ENCODE results near the gene MYO18B. TPM values are rescaled to one million over a fixed set of nuclear protein-coding genes. Genes with fewer than 3 reads are reported as not detected.

The MYO18B gene
- total and polyA plus RNA-seq, 7 experiments from 2014 or later = 0.22 to 0.97 (median 0.42) TPM; not detected in 2

- Mint-ChIP-seq H3K4me3 (no peak overlapping the region), H3K27ac (no peak overlapping the region), H3K9me3 (peaks cover 0 to 4% (median 0%) of the 10 kb centered on the region in 11 donors), H3K27me3 (peaks cover 0 to 8% (median 0%) of the 10 kb centered on the region in 5 donors), H3K4me1 (peaks cover 0 to 37% (median 0%) of the 10 kb centered on the region in 7 donors), H3K36me3 (peaks cover 0 to 13% (median 0%) of the 10 kb centered on the region in 5 donors)
- no peak overlapping the region for H3K4me3 ChIP-seq (ENCODE audit: low read length)
- H3K27me3 ChIP-seq (ENCODE audit: control insufficient read depth in 2 of 2, insufficient read depth in 2 of 2, low read length in 2 of 2) = no peaks in the 10 kb centered on the region
- POLR2A ChIA-PET = no interaction called here
- DNase-seq = no peak
- H3K4me1 ChIP-seq (ENCODE audit: control insufficient read depth in 2 of 2, insufficient read depth in 2 of 2, low read length in 2 of 2) = no peaks in the 10 kb centered on the region
- no peaks in the 10 kb centered on the region for H3K36me3 ChIP-seq (ENCODE audit: control insufficient read depth in 2 of 3, insufficient read depth in 3 of 3, low read length in 3 of 3)
- no peaks in the 10 kb centered on the region for H3K9me3 ChIP-seq (ENCODE audit: control insufficient read depth in 2 of 3, low read length in 3 of 3)
- no peak overlapping the region for H3K27ac ChIP-seq (ENCODE audit: low read depth, low read length)
- CTCF ChIA-PET = no interaction called here
- intact Hi-C loops (cut with micrococcal nuclease) = no loop called here
- no peak for ATAC-seq
Measured at GRCh38 chr22:25758316-25758715, 16.3 kb downstream of the MYO18B start.

DNA sequence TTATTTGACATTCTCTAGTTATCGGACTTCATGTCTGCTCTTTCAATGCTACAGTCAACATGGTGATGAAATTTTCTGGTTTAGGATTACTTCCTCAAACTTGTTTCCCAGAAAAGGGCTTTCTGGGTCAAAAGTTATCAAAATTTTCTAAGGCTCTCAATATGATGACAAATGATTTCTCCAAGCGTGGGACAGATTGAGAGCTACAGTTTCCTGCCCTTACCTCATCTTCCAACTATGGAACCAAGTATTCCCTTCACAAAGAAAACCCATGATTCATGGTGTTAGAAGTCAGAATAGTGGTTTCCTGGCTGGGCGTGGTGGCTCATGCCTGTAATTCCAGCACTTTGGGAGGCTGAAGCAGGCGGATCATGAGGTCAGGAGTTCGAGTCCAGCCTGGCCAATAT, 17.8 kb downstream of the MYO18B start:
- POLR2A ChIA-PET = no interaction called here
- Histone ChIP-seq H3K4me1 (ENCODE audit: control insufficient read depth in 2 of 2, insufficient read depth in 2 of 2, low read length in 2 of 2) (no peaks in the 10 kb centered on the region), H3K4me3 (ENCODE audit: low read length) (no peak overlapping the region), H3K27me3 (ENCODE audit: control insufficient read depth in 2 of 2, insufficient read depth in 2 of 2, low read length in 2 of 2) (no peaks in the 10 kb centered on the region), H3K9me3 (ENCODE audit: control insufficient read depth in 2 of 3, low read length in 3 of 3) (no peaks in the 10 kb centered on the region), H3K27ac (ENCODE audit: low read depth, low read length) (no peak overlapping the region), H3K36me3 (ENCODE audit: control insufficient read depth in 2 of 3, insufficient read depth in 3 of 3, low read length in 3 of 3) (no peaks in the 10 kb centered on the region)
- ATAC-seq (peak; percentile 37), DNase-seq (no peak)
- H3K9me3 Mint-ChIP-seq = peaks cover 0 to 7% (median 0%) of the 10 kb centered on the region in 11 donors
- H3K4me1 Mint-ChIP-seq = peaks cover 0 to 37% (median 0%) of the 10 kb centered on the region in 7 donors
- H3K36me3 Mint-ChIP-seq = peaks cover 0 to 23% (median 0%) of the 10 kb centered on the region in 5 donors
- CTCF ChIA-PET = no interaction called here
- no peak overlapping the region for H3K4me3 Mint-ChIP-seq
- intact Hi-C loops (cut with micrococcal nuclease) = no loop called here
- peaks cover 0 to 11% (median 0%) of the 10 kb centered on the region in 5 donors for H3K27me3 Mint-ChIP-seq
- H3K27ac Mint-ChIP-seq = no peak overlapping the region

- H3K4me3 Mint-ChIP-seq = no peak overlapping the region
- H3K27me3 Mint-ChIP-seq = peaks cover 0 to 11% (median 0%) of the 10 kb centered on the region in 5 donors
- Histone ChIP-seq H3K36me3 (ENCODE audit: control insufficient read depth in 2 of 3, insufficient read depth in 3 of 3, low read length in 3 of 3) (no peaks in the 10 kb centered on the region), H3K4me1 (ENCODE audit: control insufficient read depth in 2 of 2, insufficient read depth in 2 of 2, low read length in 2 of 2) (no peaks in the 10 kb centered on the region), H3K4me3 (ENCODE audit: low read length) (no peak overlapping the region), H3K27ac (ENCODE audit: low read depth, low read length) (no peak overlapping the region), H3K27me3 (ENCODE audit: control insufficient read depth in 2 of 2, insufficient read depth in 2 of 2, low read length in 2 of 2) (no peaks in the 10 kb centered on the region), H3K9me3 (ENCODE audit: control insufficient read depth in 2 of 3, low read length in 3 of 3) (no peaks in the 10 kb centered on the region)
- intact Hi-C loops (cut with micrococcal nuclease) = no loop called here
- peaks cover 0 to 27% (median 0%) of the 10 kb centered on the region in 5 donors for H3K36me3 Mint-ChIP-seq
- POLR2A ChIA-PET = no interaction called here
- peaks cover 0 to 9% (median 0%) of the 10 kb centered on the region in 11 donors for H3K9me3 Mint-ChIP-seq
- peaks cover 0 to 36% (median 0%) of the 10 kb centered on the region in 7 donors for H3K4me1 Mint-ChIP-seq
- ATAC-seq (no peak), DNase-seq (no peak)
- CTCF ChIA-PET = no interaction called here
- H3K27ac Mint-ChIP-seq = no peak overlapping the region
Measured at GRCh38 chr22:25760294-25760693, 18.3 kb downstream of the MYO18B start.

DNA sequence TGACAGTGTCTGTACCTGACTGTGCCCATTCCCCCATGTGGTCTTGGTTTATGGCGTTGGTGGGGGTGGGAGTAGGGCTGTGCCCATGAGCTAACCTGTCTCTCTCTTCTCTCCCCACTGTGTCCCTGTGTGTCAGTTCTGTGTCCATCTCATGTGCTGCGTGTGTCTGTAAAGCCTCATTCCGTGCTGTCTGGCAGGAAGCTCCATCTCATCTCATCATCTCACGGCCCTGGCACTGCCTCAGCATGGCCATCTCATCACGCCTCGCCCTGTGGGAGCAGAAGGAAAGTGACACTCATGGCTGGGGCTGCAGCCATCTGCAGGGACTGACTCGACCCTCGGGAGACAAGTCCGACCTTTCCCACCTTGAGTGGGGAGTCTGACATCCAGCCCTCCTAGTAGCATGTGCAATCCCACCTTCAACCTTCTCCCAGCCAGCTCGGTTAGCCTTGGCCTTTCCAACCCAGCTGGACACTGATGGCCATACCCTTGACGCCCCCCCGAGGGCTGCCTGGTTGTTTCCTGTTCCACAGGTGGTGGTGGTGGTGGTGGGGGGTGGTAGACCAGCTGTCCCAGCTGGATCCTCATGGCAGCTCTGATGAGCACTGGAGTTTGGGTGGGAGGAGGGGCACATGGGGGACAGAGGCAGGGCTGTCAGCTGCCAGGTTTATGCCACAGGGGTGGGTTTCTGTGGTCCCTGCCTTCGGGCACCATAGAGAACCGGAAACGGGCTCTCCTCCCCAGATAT, 19.0 kb downstream of the MYO18B start:
- Mint-ChIP-seq H3K4me1 (peaks cover 0 to 29% (median 0%) of the 10 kb centered on the region in 7 donors), H3K36me3 (peaks cover 0 to 33% (median 0%) of the 10 kb centered on the region in 5 donors)
- CTCF ChIA-PET = no interaction called here

GRCh38 chr22:25762147-25762546, 20.2 kb downstream of the MYO18B start:
- ATAC-seq (no peak), DNase-seq (no peak)
- CTCF ChIA-PET = no interaction called here
- Mint-ChIP-seq H3K4me3 (no peak overlapping the region), H3K27ac (no peak overlapping the region), H3K27me3 (peaks cover 0 to 11% (median 0%) of the 10 kb centered on the region in 5 donors), H3K9me3 (peaks cover 0 to 24% (median 11%) of the 10 kb centered on the region in 11 donors), H3K36me3 (peaks cover 0 to 44% (median 6%) of the 10 kb centered on the region in 5 donors), H3K4me1 (peaks cover 0 to 27% (median 0%) of the 10 kb centered on the region in 7 donors)
- Histone ChIP-seq H3K36me3 (ENCODE audit: control insufficient read depth in 2 of 3, insufficient read depth in 3 of 3, low read length in 3 of 3) (no peaks in the 10 kb centered on the region), H3K27me3 (ENCODE audit: control insufficient read depth in 2 of 2, insufficient read depth in 2 of 2, low read length in 2 of 2) (no peaks in the 10 kb centered on the region), H3K4me1 (ENCODE audit: control insufficient read depth in 2 of 2, insufficient read depth in 2 of 2, low read length in 2 of 2) (no peaks in the 10 kb centered on the region), H3K4me3 (ENCODE audit: low read length) (no peak overlapping the region), H3K9me3 (ENCODE audit: control insufficient read depth in 2 of 3, low read length in 3 of 3) (peaks cover 0 to 6% (median 0%) of the 10 kb centered on the region in 3 experiments), H3K27ac (ENCODE audit: low read depth, low read length) (no peak overlapping the region)
- POLR2A ChIA-PET = no interaction called here
- intact Hi-C loops (cut with micrococcal nuclease) = no loop called here

More for the DNA sequence above, 19.0 kb downstream of the MYO18B start:
- no peak overlapping the region for H3K27ac Mint-ChIP-seq
- intact Hi-C loops (cut with micrococcal nuclease) = no loop called here
- Histone ChIP-seq H3K9me3 (ENCODE audit: control insufficient read depth in 2 of 3, low read length in 3 of 3) (no peaks in the 10 kb centered on the region), H3K27ac (ENCODE audit: low read depth, low read length) (no peak overlapping the region), H3K27me3 (ENCODE audit: control insufficient read depth in 2 of 2, insufficient read depth in 2 of 2, low read length in 2 of 2) (no peaks in the 10 kb centered on the region), H3K4me3 (ENCODE audit: low read length) (no peak overlapping the region), H3K36me3 (ENCODE audit: control insufficient read depth in 2 of 3, insufficient read depth in 3 of 3, low read length in 3 of 3) (no peaks in the 10 kb centered on the region), H3K4me1 (ENCODE audit: control insufficient read depth in 2 of 2, insufficient read depth in 2 of 2, low read length in 2 of 2) (no peaks in the 10 kb centered on the region)
- peaks cover 0 to 13% (median 4%) of the 10 kb centered on the region in 11 donors for H3K9me3 Mint-ChIP-seq
- DNase-seq (no peak), ATAC-seq (no peak)
- no peak overlapping the region for H3K4me3 Mint-ChIP-seq
- H3K27me3 Mint-ChIP-seq = peaks cover 0 to 11% (median 0%) of the 10 kb centered on the region in 5 donors
- POLR2A ChIA-PET = no interaction called here

- ChIA-PET CTCF (interaction anchor here (1.6 kb wide), 1 partner anchor 9 kb away, joined by 10 read pairs; no protein-coding TSS in a partner anchor), POLR2A (no interaction called here)
- H3K27ac ChIP-seq (ENCODE audit: low read depth, low read length) = no peak overlapping the region
- Mint-ChIP-seq H3K27me3 (peaks cover 0 to 11% (median 4%) of the 10 kb centered on the region in 5 donors), H3K9me3 (peaks cover 4 to 33% (median 11%) of the 10 kb centered on the region in 11 donors), H3K4me1 (peaks cover 0 to 26% (median 0%) of the 10 kb centered on the region in 7 donors), H3K27ac (no peak overlapping the region), H3K4me3 (no peak overlapping the region), H3K36me3 (peaks cover 0 to 54% (median 6%) of the 10 kb centered on the region in 5 donors)
- DNase-seq (no peak), ATAC-seq (no peak)
- no peaks in the 10 kb centered on the region for H3K4me1 ChIP-seq (ENCODE audit: control insufficient read depth in 2 of 2, insufficient read depth in 2 of 2, low read length in 2 of 2)
- no peak overlapping the region for H3K4me3 ChIP-seq (ENCODE audit: low read length)
- intact Hi-C loops (cut with micrococcal nuclease) = no loop called here
- no peaks in the 10 kb centered on the region for H3K27me3 ChIP-seq (ENCODE audit: control insufficient read depth in 2 of 2, insufficient read depth in 2 of 2, low read length in 2 of 2)
- no peaks in the 10 kb centered on the region for H3K36me3 ChIP-seq (ENCODE audit: control insufficient read depth in 2 of 3, insufficient read depth in 3 of 3, low read length in 3 of 3)
- H3K9me3 ChIP-seq (ENCODE audit: control insufficient read depth in 2 of 3, low read length in 3 of 3) = peaks cover 0 to 6% (median 0%) of the 10 kb centered on the region in 3 experiments
Measured at GRCh38 chr22:25763239-25763777, 21.3 kb downstream of the MYO18B start.
